GF-D8 (cell line): Measurements from ENCODE around the gene PDK2.

Experiments used
- DNase-seq: peaks from one replicate; lab custom pipeline; 2025; lab: John Stamatoyannopoulos, UW

PDK2 gene

DNA sequence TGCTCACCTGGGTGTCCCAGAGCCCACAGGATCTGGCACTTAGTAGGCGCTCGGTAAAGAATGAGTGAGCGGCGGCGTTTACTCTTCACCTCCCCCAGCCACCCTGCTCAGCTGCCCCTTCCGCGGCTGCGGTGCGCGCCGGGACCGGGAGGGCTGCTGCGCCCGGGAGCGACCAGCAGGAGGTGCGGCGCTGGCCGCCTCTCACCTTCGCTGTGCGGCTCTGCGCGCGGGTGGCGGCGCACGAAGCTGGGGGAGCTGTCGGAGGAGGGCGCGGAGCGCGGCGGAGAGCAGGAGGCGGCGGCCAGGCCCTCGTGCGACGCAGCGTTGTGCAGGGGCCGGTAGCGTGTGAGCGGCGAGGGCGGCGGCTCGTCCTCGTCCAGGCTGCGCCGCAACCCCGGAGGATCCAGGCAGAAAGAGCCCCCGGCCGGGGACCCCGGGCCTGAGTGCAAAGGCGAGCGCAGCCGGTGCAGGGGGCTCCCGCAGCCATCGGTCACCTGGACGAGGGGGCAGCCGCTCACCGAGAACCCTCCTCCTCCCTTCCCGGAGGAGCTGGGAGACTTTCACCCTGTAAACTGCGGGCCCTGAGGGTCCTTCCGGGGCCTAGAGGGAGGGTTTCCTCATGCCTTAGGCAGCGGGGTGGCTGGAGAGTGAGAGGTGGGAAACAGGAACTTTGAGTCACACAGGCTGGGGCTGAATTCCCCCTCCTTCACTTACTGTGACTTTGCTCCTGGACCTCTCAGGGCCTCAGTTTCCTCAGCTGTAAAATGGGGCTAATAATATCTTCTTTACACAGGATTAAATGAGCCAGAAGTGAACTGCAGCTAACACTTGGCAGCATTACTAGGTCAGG is 22.3 kb downstream of the PDK2 start:
- no peak for DNase-seq

DNA sequence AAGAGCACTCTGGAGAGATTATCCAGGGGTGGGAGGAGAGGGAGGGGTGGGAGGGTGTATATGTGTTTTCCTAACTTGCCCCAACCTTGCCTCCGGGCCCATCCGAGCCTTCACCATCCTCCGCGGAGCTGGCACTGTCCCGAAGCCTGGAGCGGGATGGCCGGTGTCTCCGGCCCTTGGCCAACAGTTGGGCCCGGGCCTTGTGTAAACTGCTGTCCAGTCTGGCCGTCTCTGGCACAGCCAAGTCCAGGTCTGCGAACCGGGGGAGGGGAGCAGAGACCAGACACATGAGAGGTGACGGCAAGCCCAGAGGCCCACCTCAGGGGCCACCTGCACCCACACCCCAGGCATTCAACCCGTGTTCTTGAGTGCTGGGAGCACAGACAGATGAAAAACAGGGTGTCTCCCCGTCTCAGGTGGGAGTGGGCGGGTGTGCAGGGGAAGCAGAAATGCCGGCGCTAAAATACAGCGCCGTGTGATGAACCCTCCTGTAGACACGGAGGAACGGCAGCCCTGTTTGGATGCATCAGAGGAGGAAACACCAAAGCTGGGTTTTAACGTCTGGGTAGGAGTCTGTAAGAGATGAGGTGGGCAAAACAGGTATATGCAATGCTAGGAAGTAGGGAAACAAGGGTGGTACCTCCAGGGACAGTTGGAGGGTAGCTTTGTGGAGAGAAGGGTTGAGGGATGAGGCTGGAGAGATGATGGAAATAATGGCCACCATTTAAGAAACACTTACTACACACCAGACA is 23.1 kb downstream of the PDK2 start:
- DNase-seq: no peak

- DNase-seq: no peak
Measured at GRCh38 chr17:50118828-50119218, 23.7 kb downstream of the PDK2 start.

- DNase-seq: no peak
Measured at GRCh38 chr17:50120475-50121253, 25.5 kb downstream of the PDK2 start.

GRCh38 chr17:50122945-50123344 is 27.8 kb downstream of the PDK2 start:
- DNase-seq: no peak

GRCh38 chr17:50123649-50124349 is 28.6 kb downstream of the PDK2 start:
- DNase-seq: no peak

GRCh38 chr17:50125420-50125997 is 30.4 kb downstream of the PDK2 start:
- no peak for DNase-seq

- DNase-seq: peak; percentile 54
Measured at GRCh38 chr17:50127697-50128361, 32.7 kb downstream of the PDK2 start.

GRCh38 chr17:50128441-50129352 is 33.5 kb downstream of the PDK2 start:
- no peak for DNase-seq

GRCh38 chr17:50129353-50129727 is 34.2 kb downstream of the PDK2 start:
- no peak for DNase-seq

DNA sequence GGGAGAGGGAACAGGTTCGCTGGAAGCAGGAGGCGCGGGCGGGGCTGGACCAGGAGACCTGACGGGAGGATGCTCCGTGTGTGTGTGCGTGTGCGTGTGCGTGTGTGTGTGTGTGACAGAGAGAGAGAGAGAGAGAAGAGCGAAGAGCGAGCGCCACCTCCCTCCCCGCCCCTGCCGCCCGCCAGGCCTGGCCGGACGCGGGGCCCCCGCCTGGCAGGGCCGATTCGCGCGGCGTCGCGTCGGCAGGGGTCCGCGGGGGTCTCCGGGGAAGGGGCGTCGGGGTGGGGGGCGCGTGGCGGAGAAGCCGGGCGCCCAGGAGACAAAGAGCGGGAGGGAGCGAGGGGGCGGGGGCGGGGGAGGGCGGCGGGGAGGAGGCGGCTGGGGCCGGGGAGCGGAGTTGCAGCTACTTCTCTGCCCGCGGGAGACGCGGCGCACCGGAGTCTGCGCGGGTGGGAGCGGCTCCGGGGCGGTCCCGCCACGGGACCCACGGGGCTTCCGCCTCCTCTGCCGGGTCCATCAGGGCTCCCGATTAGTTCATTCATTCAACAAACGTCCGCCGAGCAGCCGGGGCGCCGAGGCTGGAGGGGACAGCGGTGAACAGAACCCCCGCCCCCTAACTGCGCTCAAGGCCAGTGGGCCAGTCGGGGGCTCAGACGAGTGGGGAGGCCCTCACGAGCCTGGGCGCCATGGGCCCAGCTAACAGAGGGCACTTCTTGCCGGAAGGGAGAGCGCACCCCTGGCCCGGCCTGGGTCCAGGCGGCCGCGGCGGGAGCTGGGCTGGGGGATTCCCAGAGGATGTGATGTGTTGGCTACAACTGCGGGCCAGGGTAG is 34.8 kb downstream of the PDK2 start, which contains the start of gene SAMD14:
Gene SAMD14, minus strand, starts transcription at position 433 of the 831 bp plus-strand sequence. CDS start 5,201 bp downstream, outside the sequence.
- no peak for DNase-seq

- DNase-seq: no peak
Measured at GRCh38 chr17:50130559-50131305, 35.6 kb downstream of the PDK2 start.

DNA sequence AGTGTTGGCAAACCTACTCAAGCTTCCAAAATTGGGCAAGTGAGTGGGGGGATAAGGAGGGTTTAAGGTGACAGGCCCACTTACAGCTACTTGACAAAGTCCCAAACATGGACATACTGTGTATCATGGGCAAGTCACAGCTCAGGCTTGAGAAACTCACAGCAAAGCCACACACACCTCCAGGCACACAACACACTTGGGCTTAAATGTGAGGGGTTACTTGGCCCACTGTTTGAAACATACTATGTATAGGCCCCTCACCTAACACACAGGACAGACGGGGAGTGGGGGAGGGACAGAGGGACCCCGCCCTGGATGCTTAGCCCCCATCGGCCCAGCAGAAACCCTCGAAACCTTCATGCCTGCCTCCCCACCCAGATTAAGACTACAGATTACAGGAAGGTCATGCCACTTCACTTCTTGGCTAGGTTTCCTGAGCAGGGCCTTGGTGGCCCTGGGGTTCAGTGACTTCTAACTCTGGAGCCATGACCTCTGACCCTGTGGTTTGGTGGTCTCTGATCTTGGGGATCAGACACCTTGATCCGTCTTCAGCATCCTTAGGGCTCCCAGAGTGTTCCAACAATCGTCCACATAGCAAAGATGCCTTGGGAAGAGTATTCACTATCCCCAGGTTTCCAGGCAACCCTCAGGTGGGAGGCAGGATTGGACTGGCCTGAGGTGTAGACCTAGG is 37.1 kb downstream of the PDK2 start:
- no peak for DNase-seq

DNA sequence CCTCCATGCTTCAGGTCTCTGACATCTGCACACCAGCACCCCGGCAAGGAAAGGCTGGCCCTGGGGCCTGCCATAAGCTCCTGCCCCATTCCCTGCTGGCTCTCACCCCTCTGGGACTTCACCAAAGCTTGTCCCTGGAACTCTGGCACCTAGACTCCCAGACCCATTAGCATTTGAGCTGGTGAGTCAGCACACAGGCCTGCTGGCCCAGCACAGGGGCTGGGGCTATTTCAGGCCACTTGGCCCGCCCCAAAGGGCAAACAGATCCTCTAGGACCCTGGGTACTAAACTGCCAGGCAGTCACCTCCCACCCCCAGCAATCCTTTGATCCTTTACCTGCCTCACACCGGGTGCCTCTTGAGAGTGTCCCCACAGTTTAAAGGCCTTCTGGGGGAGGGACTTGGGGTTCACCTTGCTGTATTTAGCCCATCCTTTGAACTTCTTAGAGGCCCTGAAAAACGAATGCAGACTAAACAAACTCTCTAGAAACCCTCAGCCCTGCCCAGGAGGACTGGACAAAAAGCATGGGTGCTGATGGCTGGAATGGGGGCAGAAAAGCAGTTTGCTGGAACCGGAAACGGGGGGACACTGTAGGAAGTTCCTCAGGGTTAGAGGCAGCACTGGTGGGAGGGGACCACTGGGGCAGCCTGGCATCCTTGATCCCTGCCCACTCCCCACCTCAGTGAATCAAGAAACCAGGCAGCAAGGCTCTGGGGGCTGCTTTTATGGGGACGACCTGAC is 38.0 kb downstream of the PDK2 start:
- DNase-seq: no peak

DNA sequence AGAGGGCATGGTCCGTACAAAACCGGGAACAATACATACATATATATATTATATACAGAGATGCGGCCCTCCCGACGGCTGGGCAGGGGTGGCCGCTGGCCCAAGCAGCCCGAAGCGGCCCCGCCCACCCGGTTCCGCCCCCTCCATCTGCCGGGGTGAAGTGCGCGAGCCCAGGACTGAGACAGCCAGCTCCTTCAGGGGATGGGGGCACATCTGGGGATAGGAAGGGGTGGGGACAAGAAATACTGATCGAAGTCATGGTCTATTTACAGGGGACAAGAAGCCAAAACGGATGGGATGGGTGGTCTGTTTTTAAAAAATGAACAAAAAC is 38.6 kb downstream of the PDK2 start:
- no peak for DNase-seq

- no peak for DNase-seq
Measured at GRCh38 chr17:50134206-50135110, 39.3 kb downstream of the PDK2 start.
